ENCODE measurements around the gene SNX14.

The SNX14 gene, protein sequence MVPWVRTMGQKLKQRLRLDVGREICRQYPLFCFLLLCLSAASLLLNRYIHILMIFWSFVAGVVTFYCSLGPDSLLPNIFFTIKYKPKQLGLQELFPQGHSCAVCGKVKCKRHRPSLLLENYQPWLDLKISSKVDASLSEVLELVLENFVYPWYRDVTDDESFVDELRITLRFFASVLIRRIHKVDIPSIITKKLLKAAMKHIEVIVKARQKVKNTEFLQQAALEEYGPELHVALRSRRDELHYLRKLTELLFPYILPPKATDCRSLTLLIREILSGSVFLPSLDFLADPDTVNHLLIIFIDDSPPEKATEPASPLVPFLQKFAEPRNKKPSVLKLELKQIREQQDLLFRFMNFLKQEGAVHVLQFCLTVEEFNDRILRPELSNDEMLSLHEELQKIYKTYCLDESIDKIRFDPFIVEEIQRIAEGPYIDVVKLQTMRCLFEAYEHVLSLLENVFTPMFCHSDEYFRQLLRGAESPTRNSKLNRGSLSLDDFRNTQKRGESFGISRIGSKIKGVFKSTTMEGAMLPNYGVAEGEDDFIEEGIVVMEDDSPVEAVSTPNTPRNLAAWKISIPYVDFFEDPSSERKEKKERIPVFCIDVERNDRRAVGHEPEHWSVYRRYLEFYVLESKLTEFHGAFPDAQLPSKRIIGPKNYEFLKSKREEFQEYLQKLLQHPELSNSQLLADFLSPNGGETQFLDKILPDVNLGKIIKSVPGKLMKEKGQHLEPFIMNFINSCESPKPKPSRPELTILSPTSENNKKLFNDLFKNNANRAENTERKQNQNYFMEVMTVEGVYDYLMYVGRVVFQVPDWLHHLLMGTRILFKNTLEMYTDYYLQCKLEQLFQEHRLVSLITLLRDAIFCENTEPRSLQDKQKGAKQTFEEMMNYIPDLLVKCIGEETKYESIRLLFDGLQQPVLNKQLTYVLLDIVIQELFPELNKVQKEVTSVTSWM

DNA sequence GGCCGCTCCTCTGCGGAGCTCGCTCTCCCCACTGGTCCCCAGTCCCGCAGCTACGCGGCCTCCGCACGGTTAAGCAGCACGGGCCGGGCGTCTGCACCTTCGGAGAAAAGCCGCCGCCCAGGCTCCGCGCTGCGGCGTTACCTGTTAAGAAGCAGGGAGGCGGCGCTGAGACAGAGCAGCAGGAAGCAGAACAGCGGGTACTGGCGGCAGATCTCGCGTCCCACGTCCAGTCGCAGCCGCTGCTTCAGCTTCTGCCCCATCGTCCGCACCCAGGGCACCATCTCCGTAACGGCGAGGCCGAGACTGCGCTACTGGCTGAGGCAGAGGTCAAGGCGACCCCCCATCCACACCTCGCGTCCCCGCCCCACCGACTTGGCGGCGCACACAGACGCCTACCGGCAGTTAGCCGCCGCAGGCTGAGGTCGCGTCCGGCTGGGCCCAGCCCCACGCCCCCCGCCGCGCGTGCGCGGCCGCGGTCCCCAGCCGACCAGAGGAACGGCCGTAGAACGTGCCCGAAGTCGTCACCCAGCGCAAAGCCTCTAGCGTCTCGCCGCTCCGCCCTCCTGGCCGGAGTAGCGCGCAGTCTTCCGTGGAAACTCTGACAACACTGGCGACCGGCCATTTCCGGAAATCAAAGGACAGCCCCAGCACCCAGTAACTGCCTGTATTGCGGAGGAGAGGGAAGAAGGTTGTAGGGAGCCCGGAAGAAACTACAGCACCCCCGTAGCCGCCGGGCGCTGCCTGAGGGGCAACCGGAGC lies at the start of gene SNX14:
TSS of gene SNX14 (minus strand) at position 421 of the 759 bp plus-strand sequence. CDS start at position 281, 140 bp downstream.
- H3K27ac Mint-ChIP-seq = peak within 1 kb of the TSS; percentile 92 to 98 (median 97)
- H3K27me3 Mint-ChIP-seq (ENCODE audit: low read depth) = no peaks in the 10 kb centered on the region
- peaks cover 12% of the 10 kb centered on the region for H3K4me1 Mint-ChIP-seq
- peak within 1 kb of the TSS; percentile 94 to 100 (median 96) for H3K4me3 Mint-ChIP-seq
- TF ChIP-seq, protein P1, sequence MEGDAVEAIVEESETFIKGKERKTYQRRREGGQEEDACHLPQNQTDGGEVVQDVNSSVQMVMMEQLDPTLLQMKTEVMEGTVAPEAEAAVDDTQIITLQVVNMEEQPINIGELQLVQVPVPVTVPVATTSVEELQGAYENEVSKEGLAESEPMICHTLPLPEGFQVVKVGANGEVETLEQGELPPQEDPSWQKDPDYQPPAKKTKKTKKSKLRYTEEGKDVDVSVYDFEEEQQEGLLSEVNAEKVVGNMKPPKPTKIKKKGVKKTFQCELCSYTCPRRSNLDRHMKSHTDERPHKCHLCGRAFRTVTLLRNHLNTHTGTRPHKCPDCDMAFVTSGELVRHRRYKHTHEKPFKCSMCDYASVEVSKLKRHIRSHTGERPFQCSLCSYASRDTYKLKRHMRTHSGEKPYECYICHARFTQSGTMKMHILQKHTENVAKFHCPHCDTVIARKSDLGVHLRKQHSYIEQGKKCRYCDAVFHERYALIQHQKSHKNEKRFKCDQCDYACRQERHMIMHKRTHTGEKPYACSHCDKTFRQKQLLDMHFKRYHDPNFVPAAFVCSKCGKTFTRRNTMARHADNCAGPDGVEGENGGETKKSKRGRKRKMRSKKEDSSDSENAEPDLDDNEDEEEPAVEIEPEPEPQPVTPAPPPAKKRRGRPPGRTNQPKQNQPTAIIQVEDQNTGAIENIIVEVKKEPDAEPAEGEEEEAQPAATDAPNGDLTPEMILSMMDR (IDR thresholded peaks at IDR 0.05; ENCODE audit: unreplicated experiment in 3 of 3) = no peak
- peaks cover 32% of the 10 kb centered on the region for H3K36me3 Mint-ChIP-seq (ENCODE audit: low read depth)
- peaks cover 17% of the 10 kb centered on the region for H3K9me3 Mint-ChIP-seq

DNA sequence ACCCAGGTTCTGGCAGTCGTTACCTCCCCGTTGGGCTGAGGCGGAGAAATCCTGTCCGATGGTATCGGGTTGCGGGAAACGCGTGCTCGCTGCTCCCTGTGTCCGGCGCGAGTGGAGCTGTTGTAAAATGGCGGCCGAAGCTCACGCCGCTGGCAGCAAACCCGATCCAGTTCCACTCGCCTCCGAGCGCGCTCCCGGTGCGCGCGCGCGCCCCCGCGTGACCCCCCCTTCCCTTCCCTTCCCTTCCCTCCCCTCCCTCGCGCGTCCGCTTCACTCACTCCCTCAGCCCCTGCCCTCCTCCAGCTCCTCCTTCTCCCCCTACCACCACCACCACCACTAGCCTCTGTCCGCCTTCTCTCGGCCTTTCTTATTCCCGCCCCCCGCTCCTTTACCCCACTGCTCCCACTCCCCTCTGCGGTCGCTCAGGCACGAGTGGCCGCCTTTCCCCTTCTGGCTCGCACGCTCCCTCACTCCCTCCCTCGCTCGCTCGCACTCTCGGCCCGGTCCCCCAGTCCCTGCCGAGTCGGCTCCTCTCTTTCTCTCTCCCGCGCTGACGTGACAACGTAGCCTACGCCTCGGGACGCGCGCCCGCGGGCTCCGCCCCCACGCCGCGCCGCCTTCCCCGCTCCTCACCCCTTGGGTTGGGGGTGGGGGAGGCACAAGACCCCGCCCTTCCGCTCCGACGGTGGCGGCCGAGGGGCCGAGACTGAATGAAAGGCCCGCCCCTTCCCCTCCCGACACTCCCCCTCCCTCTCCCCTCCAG lies 49.3 kb upstream of the SNX14 start, which contains the start of gene SYNCRIP:
TSS of gene SYNCRIP (minus strand) at position 113 of the 763 bp plus-strand sequence. CDS start 1,447 bp downstream, outside the sequence.
- Mint-ChIP-seq H3K9me3 (peaks cover 2% of the 10 kb centered on the region), H3K4me1 (peaks cover 52% of the 10 kb centered on the region), H3K36me3 (ENCODE audit: low read depth) (peaks cover 38% of the 10 kb centered on the region), H3K4me3 (peak within 1 kb of the TSS; percentile 89 to 96 (median 95)), H3K27ac (peak within 1 kb of the TSS; percentile 94 to 100 (median 100)), H3K27me3 (ENCODE audit: low read depth) (no peaks in the 10 kb centered on the region)
- TF ChIP-seq, protein P1 (IDR thresholded peaks at IDR 0.05; ENCODE audit: unreplicated experiment in 3 of 3) = no peak

DNA sequence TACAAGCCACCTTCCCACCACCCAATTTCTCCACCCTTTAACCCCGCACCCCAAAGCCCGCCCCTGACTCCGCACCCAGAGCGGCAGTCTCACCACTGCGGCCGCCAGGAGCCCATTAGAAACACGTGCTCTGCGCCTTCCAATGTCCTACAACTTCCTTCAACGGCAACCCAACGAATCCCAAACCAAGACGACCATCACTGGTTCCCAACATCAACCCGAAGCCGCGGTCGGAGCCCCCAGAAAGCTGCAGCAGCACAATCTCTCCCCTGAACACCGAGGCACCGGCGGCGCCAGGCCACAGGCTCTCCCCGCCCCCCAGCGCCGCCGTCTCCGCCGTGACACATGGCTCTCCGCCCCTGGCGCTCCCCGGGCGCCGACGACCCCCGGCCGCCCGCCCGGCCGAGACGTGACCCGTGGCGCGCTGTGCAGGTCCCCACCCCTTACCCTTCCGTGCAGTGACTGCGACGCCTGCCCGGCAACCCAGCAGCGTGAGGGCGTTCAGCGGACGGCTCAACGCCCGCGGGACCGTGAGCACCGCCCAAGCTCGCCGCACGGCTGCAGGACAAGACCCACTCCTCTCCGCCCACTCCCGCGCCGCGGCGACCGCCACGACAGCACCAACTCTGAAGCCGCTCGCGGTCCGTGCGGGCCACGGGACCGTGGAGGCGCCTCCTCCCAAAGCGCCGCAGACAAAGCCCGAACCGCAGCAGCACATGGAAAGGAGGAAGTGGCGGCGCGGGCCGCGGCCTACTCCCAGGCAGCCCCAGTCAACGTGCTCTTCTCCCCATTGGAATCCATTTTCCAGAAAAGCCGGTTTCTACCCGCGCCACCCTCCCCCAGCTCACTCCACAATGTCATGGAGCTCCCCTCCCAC lies 48.5 kb upstream of the SNX14 start:
- peak overlapping the region; percentile 89 to 96 (median 93) for H3K4me3 Mint-ChIP-seq
- H3K36me3 Mint-ChIP-seq (ENCODE audit: low read depth) = peaks cover 44% of the 10 kb centered on the region
- H3K27me3 Mint-ChIP-seq (ENCODE audit: low read depth) = no peaks in the 10 kb centered on the region
- TF ChIP-seq, protein P1 (IDR thresholded peaks at IDR 0.05; ENCODE audit: unreplicated experiment in 3 of 3) = no peak
- peak overlapping the region; percentile 94 to 100 (median 100) for H3K27ac Mint-ChIP-seq
- H3K9me3 Mint-ChIP-seq = no peaks in the 10 kb centered on the region
- peaks cover 59% of the 10 kb centered on the region for H3K4me1 Mint-ChIP-seq

DNA sequence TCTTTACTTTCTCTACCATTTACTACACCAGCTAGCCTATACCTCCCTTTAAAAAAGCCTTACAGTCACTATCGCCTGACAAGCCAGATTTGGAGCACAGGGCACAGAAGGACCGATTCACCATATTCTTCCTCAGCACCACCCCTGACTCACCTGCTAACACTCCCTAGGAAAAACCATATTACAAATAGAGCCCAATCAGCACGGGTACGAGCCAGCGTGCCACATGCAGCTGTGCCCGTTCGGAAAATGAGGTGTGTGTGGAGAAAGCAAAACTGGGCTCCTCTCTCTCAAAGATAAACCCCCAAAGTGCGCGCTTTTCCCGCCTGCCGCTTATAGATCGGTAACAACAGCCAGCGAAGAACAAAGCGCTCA lies 47.9 kb upstream of the SNX14 start:
- H3K4me3 Mint-ChIP-seq = peak overlapping the region; percentile 89 to 96 (median 93)

More for the DNA sequence above, 47.9 kb upstream of the SNX14 start:
- TF ChIP-seq, protein P1 (IDR thresholded peaks at IDR 0.05; ENCODE audit: unreplicated experiment in 3 of 3) = no peak
- H3K27ac Mint-ChIP-seq = peak overlapping the region; percentile 89 to 100 (median 94)
- no peaks in the 10 kb centered on the region for H3K9me3 Mint-ChIP-seq
- H3K36me3 Mint-ChIP-seq (ENCODE audit: low read depth) = peaks cover 50% of the 10 kb centered on the region
- H3K4me1 Mint-ChIP-seq = peaks cover 62% of the 10 kb centered on the region
- no peaks in the 10 kb centered on the region for H3K27me3 Mint-ChIP-seq (ENCODE audit: low read depth)

All from nephron (organoid).